Measurements from ENCODE around the gene SEMA3B.
"Not testable (repeated sequence)": the region's sequence is repeated elsewhere in the genome, so short reads cannot be mapped to it uniquely, and the experiment has no call there.

Gene SEMA3B

GRCh38 chr3:50224639-50225038 lies 44.3 kb upstream of the SEMA3B start:
- TF ChIP-seq, protein P1, sequence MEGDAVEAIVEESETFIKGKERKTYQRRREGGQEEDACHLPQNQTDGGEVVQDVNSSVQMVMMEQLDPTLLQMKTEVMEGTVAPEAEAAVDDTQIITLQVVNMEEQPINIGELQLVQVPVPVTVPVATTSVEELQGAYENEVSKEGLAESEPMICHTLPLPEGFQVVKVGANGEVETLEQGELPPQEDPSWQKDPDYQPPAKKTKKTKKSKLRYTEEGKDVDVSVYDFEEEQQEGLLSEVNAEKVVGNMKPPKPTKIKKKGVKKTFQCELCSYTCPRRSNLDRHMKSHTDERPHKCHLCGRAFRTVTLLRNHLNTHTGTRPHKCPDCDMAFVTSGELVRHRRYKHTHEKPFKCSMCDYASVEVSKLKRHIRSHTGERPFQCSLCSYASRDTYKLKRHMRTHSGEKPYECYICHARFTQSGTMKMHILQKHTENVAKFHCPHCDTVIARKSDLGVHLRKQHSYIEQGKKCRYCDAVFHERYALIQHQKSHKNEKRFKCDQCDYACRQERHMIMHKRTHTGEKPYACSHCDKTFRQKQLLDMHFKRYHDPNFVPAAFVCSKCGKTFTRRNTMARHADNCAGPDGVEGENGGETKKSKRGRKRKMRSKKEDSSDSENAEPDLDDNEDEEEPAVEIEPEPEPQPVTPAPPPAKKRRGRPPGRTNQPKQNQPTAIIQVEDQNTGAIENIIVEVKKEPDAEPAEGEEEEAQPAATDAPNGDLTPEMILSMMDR (IDR thresholded peaks at IDR 0.05; ENCODE audit: insufficient read depth, low read depth, low read length, missing control alignments) = no peak
- H3K4me3 ChIP-seq (ENCODE audit: low read depth, low read length) = no peak overlapping the region
- no peak for DNase-seq (ENCODE audit: low read depth)

DNA sequence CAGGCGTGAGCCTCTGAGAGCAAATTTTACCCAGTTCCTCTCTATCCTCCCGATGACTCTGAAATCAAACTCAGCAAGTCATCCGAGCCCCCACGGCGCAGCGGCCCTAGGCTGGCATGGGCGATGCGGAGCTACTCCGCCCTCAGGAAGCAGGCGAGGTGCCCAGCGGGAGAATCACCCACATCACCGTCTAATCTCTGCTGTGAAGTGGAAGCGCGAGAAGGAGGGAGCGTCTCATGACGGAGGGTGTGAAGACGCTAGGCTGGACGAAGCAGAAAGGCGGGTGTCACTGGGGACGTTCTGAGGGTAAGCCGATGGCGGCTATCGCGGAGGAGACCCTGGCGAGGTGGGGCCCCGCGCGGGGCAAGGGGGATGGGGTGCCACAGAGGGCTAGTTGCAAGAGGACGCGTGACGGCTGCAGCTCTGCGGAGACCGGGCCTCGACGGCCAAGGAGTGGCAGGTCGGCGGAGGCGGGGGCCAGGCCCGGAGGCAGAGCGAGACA lies 42.0 kb upstream of the SEMA3B start:
- peak overlapping the region; percentile 61 for H3K4me3 ChIP-seq (ENCODE audit: low read depth, low read length)
- TF ChIP-seq, protein P1 (IDR thresholded peaks at IDR 0.05; ENCODE audit: insufficient read depth, low read depth, low read length, missing control alignments) = no peak
- peak; percentile 61 for DNase-seq (ENCODE audit: low read depth)

GRCh38 chr3:50227390-50228183 lies 41.4 kb upstream of the SEMA3B start:
- peak overlapping the region; percentile 73 for H3K4me3 ChIP-seq (ENCODE audit: low read depth, low read length)
- TF ChIP-seq, protein P1 (IDR thresholded peaks at IDR 0.05; ENCODE audit: insufficient read depth, low read depth, low read length, missing control alignments) = peak; percentile 81
- DNase-seq (ENCODE audit: low read depth) = peak; percentile 96

GRCh38 chr3:50228184-50228763 lies 40.7 kb upstream of the SEMA3B start:
- DNase-seq (ENCODE audit: low read depth) = not testable (repeated sequence)
- H3K4me3 ChIP-seq (ENCODE audit: low read depth, low read length) = peak overlapping the region; percentile 73

- H3K4me3 ChIP-seq (ENCODE audit: low read depth, low read length) = no peak overlapping the region
- TF ChIP-seq, protein P1 (IDR thresholded peaks at IDR 0.05; ENCODE audit: insufficient read depth, low read depth, low read length, missing control alignments) = no peak
- no peak for DNase-seq (ENCODE audit: low read depth)
Observed at GRCh38 chr3:50229490-50229889, 39.5 kb upstream of the SEMA3B start.

DNA sequence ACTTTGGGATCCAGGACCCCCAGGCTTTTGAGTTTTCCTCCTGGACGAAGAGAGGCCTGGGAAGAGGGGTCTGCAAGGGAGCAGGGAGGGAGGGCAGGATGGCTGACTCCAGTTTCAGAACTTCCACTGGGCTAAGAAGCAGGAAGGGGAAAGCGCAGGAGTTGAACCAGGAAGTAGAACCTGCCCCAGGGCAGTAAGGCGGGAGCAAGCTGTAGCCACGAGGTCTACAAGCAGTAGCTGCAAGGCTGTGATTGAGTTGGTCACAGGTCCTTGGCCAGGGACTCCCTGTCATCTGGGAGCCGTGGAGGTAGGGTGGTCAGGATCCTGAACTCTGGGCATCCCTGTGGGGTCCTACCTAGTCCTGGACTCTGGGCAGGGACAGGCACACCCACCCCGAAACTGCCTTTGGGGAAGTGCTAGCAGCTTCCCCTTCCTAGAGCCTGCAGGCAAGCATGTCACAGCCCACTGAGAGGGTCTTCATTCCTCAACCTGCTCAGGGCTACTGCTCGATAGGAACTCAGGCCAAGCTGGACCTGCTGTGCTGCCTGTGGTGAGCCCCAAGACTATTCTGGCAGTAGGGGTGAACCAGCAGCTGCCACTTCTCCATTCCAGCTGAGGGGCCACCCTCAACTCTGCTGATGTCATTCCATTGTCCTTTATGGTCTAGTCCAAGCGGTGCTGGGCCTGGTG lies 38.7 kb upstream of the SEMA3B start:
- no peak for DNase-seq (ENCODE audit: low read depth)
- no peak overlapping the region for H3K4me3 ChIP-seq (ENCODE audit: low read depth, low read length)
- TF ChIP-seq, protein P1 (IDR thresholded peaks at IDR 0.05; ENCODE audit: insufficient read depth, low read depth, low read length, missing control alignments) = no peak

- no peak for DNase-seq (ENCODE audit: low read depth)
- H3K4me3 ChIP-seq (ENCODE audit: low read depth, low read length) = no peak overlapping the region
- TF ChIP-seq, protein P1 (IDR thresholded peaks at IDR 0.05; ENCODE audit: insufficient read depth, low read depth, low read length, missing control alignments) = no peak
Observed at GRCh38 chr3:50230794-50231125, 38.2 kb upstream of the SEMA3B start.

Measured in GM12865 (cell line).